Measurements from ENCODE around the gene UGT1A10.

The UGT1A10 gene

GRCh38 chr2:233803994-233804393 lies 167.7 kb downstream of the UGT1A10 start:
- DNase-seq (ENCODE audit: low read depth), result no peak

GRCh38 chr2:233807215-233807865 lies 171.1 kb downstream of the UGT1A10 start:
- DNase-seq (ENCODE audit: low read depth), result no peak

- no peak for DNase-seq (ENCODE audit: low read depth)
Observed at GRCh38 chr2:233807966-233808935, 172.0 kb downstream of the UGT1A10 start.

- no peak for DNase-seq (ENCODE audit: low read depth)
Observed at GRCh38 chr2:233810385-233810784, 174.1 kb downstream of the UGT1A10 start.

GRCh38 chr2:233811087-233811486 lies 174.8 kb downstream of the UGT1A10 start:
- no peak for DNase-seq (ENCODE audit: low read depth)

GRCh38 chr2:233811732-233812131 lies 175.5 kb downstream of the UGT1A10 start:
- DNase-seq (ENCODE audit: low read depth), result no peak

GRCh38 chr2:233813236-233814055 lies 177.2 kb downstream of the UGT1A10 start:
- DNase-seq (ENCODE audit: low read depth), result no peak

GRCh38 chr2:233814056-233814835 lies 178.0 kb downstream of the UGT1A10 start:
- no peak for DNase-seq (ENCODE audit: low read depth)

GRCh38 chr2:233815861-233816260 lies 179.6 kb downstream of the UGT1A10 start:
- DNase-seq (ENCODE audit: low read depth), result no peak

GRCh38 chr2:233816334-233816733 lies 180.1 kb downstream of the UGT1A10 start:
- DNase-seq (ENCODE audit: low read depth), result no peak

- no peak for DNase-seq (ENCODE audit: low read depth)
Observed at GRCh38 chr2:233816771-233817170, 180.5 kb downstream of the UGT1A10 start.

- no peak for DNase-seq (ENCODE audit: low read depth)
Observed at GRCh38 chr2:233817361-233817911, 181.2 kb downstream of the UGT1A10 start.

GRCh38 chr2:233817995-233818638 lies 181.9 kb downstream of the UGT1A10 start:
- DNase-seq (ENCODE audit: low read depth), result no peak

GRCh38 chr2:233818639-233819621 lies 182.7 kb downstream of the UGT1A10 start:
- DNase-seq (ENCODE audit: low read depth), result no peak

GRCh38 chr2:233819884-233820773 lies 183.9 kb downstream of the UGT1A10 start:
- no peak for DNase-seq (ENCODE audit: low read depth)

GRCh38 chr2:233820774-233821105 lies 184.5 kb downstream of the UGT1A10 start:
- no peak for DNase-seq (ENCODE audit: low read depth)

- no peak for DNase-seq (ENCODE audit: low read depth)
Observed at GRCh38 chr2:233821196-233821595, 184.9 kb downstream of the UGT1A10 start.

GRCh38 chr2:233821709-233822100 lies 185.5 kb downstream of the UGT1A10 start:
- no peak for DNase-seq (ENCODE audit: low read depth)
